H1 (cell line): ENCODE measurements around the gene FHDC1. TPM values are rescaled to one million over a fixed set of nuclear protein-coding genes. Genes with fewer than 3 reads are reported as not detected.
A peak's percentile ranks its signal among the peaks of the same experiment; 100 is the strongest.

Source experiments
- CTCF ChIA-PET: fragments of 300-600 bp; sonication (Branson Sonifier 250); formaldehyde crosslinking; loops from one replicate; lab custom pipeline; 2021; ENCODE audit not compliant: partially characterized antibody; lab: Charles Lee
- POLR2A ChIA-PET: fragments of 300-600 bp; sonication (Branson Sonifier 250); formaldehyde crosslinking; loops from one replicate; lab custom pipeline; 2021; ENCODE audit warnings: inconsistent platforms; ENCODE audit not compliant: partially characterized antibody; lab: Charles Lee
- DNase-seq, 2 experiments: peaks; one replicate each; pipeline versions ENCODE4 v3.0.0 to v3.0.0-alpha.2; 2010 to 2022; ENCODE audit warnings: low spot score in 2 of 2, low read depth in 1 of 2, mixed read lengths in 1 of 2
- FAIRE-seq: peaks from 2 replicates; lab custom pipeline; 2011; peaks lifted over from hg19 to GRCh38; lab: Jason Lieb, UNC
- H2AFZ ChIP-seq: 2 replicates; pipeline ENCODE4 v1.8.1; 2012; ENCODE audit warnings: low read length, inconsistent platforms
- H2AK5ac ChIP-seq: 2 replicates; pipeline ENCODE4 v1.6.1; 2013; ENCODE audit warnings: low read depth, low read length
- H2BK120ac ChIP-seq: replicated peaks from 2 replicates; pipeline ENCODE3; 2013; ENCODE audit warnings: low read depth, low read length, inconsistent platforms
- H2BK12ac ChIP-seq: 2 replicates; pipeline ENCODE4 v1.6.1; 2013; ENCODE audit warnings: low read depth, low read length
- H2BK15ac ChIP-seq: 2 replicates; pipeline ENCODE4 v1.6.1; 2013; ENCODE audit warnings: low read length
- H2BK20ac ChIP-seq: 2 replicates; pipeline ENCODE4 v1.6.1; 2013; ENCODE audit warnings: low read length
- H2BK5ac ChIP-seq: 2 replicates; pipeline ENCODE4 v1.6.1; 2013; ENCODE audit warnings: low read depth, low read length
- H3K14ac ChIP-seq: 2 replicates; pipeline ENCODE4 v1.6.1; 2013; ENCODE audit warnings: inconsistent platforms; ENCODE audit not compliant: insufficient read length
- H3K18ac ChIP-seq: 2 replicates; pipeline ENCODE4 v1.6.1; 2013; ENCODE audit warnings: low read length; ENCODE audit errors: extremely low read depth
- H3K23ac ChIP-seq: 2 replicates; pipeline ENCODE4 v1.6.1; 2013; ENCODE audit warnings: inconsistent platforms; ENCODE audit not compliant: insufficient read length
- H3K23me2 ChIP-seq: 2 replicates; pipeline ENCODE4 v1.6.1; 2013; ENCODE audit warnings: low read depth, low read length
- H3K27ac ChIP-seq: 2 replicates; pipeline ENCODE4 v1.6.1; 2011; ENCODE audit warnings: low read depth, low read length, inconsistent platforms
- H3K27me3 ChIP-seq, 4 experiments: replicated peaks in 1 of 4; 1 replicate in 1 of 4; 2 replicates in 3 of 4; pipeline versions ENCODE4 v1.6.1 to v1.8.1; 2011 to 2013; ENCODE audit warnings: low read length in 3 of 4, mild to moderate bottlenecking in 3 of 4, inconsistent platforms in 2 of 4, mixed read lengths in 2 of 4, moderate library complexity in 1 of 4; ENCODE audit not compliant: control insufficient read depth in 3 of 4, insufficient read depth in 3 of 4; ENCODE audit errors: extremely low read depth in 1 of 4
- H3K36me3 ChIP-seq, 4 experiments: 2 replicates each; pipeline versions ENCODE4 v1.6.1 to v1.8.1; 2011 to 2013; ENCODE audit warnings: mild to moderate bottlenecking in 4 of 4, low read length in 3 of 4, moderate library complexity in 2 of 4, control low read depth in 1 of 4, inconsistent platforms in 1 of 4; ENCODE audit not compliant: insufficient read depth in 4 of 4, control insufficient read depth in 2 of 4
- H3K4ac ChIP-seq: replicated peaks from 2 replicates; pipeline ENCODE3; 2013; ENCODE audit warnings: low read length, low read depth, mixed read lengths, inconsistent platforms; ENCODE audit not compliant: insufficient read length
- H3K4me1 ChIP-seq, 4 experiments: replicated peaks in 1 of 4; 1 replicate in 1 of 4; 2 replicates in 3 of 4; pipeline versions ENCODE4 v1.6.1 to v1.8.1; 2011 to 2013; ENCODE audit warnings: low read length in 3 of 4, inconsistent platforms in 2 of 4, mixed read lengths in 1 of 4; ENCODE audit not compliant: insufficient read depth in 4 of 4, control insufficient read depth in 3 of 4
- H3K4me2 ChIP-seq, 2 experiments: 2 replicates each; pipeline versions ENCODE4 v1.6.1 to v1.8.1; 2011 to 2013; ENCODE audit warnings: low read depth in 2 of 2, low read length in 2 of 2, control low read depth in 1 of 2, inconsistent platforms in 1 of 2, mild to moderate bottlenecking in 1 of 2; ENCODE audit not compliant: insufficient read depth in 1 of 2
- H3K4me3 ChIP-seq, 4 experiments: fragments of 200-600, 300-600 bp in 1 of 4; sonication (generic), shearing (Covaris generic), sonication (Bioruptor Twin) in 1 of 4; 2 replicates each; pipeline versions ENCODE4 v1.5.1 to v1.8.1; 2011 to 2016; ENCODE audit warnings: low read length in 4 of 4, low read depth in 3 of 4, control low read depth in 2 of 4, inconsistent platforms in 2 of 4, mild to moderate bottlenecking in 2 of 4, mixed read lengths in 1 of 4, moderate library complexity in 1 of 4; ENCODE audit not compliant: insufficient read depth in 2 of 4; ENCODE audit errors: extremely low read depth in 1 of 4
- H3K56ac ChIP-seq: replicated peaks from 2 replicates; pipeline ENCODE3; 2013; ENCODE audit warnings: low read depth, mild to moderate bottlenecking, mixed read lengths, low read length, inconsistent platforms; ENCODE audit not compliant: insufficient read length
- H3K79me1 ChIP-seq: 2 replicates; pipeline ENCODE4 v1.6.1; 2013; ENCODE audit warnings: low read depth, low read length, control low read depth
- H3K79me2 ChIP-seq, 2 experiments: 2 replicates each; pipeline versions ENCODE4 v1.6.1 to v1.8.1; 2012 to 2013; ENCODE audit warnings: low read length in 2 of 2, mild to moderate bottlenecking in 2 of 2, inconsistent platforms in 1 of 2; ENCODE audit not compliant: insufficient read depth in 2 of 2, control insufficient read depth in 1 of 2
- H3K9ac ChIP-seq, 4 experiments: replicated peaks in 1 of 4; 1 replicate in 1 of 4; 2 replicates in 3 of 4; pipeline versions ENCODE4 v1.6.1 to v1.8.1; 2011 to 2013; ENCODE audit warnings: low read depth in 3 of 4, low read length in 3 of 4, control low read depth in 2 of 4, mild to moderate bottlenecking in 2 of 4, moderate library complexity in 2 of 4, inconsistent platforms in 1 of 4; ENCODE audit errors: extremely low read depth in 1 of 4
- H3K9me3 ChIP-seq, 2 experiments: 2 replicates each; pipeline versions ENCODE4 v1.6.1 to v1.8.1; 2012 to 2013; ENCODE audit warnings: mild to moderate bottlenecking in 2 of 2, moderate library complexity in 2 of 2, control low read depth in 1 of 2, inconsistent platforms in 1 of 2, low read depth in 1 of 2, low read length in 1 of 2, mixed read lengths in 1 of 2; ENCODE audit not compliant: insufficient read depth in 2 of 2
- H4K20me1 ChIP-seq, 2 experiments: replicated peaks in 1 of 2; 2 replicates each; pipeline versions ENCODE3 to v1.8.1; 2011 to 2013; ENCODE audit warnings: inconsistent platforms in 2 of 2, low read length in 2 of 2, mild to moderate bottlenecking in 1 of 2; ENCODE audit not compliant: insufficient read depth in 2 of 2, control insufficient read depth in 1 of 2
- H4K5ac ChIP-seq: 2 replicates; pipeline ENCODE4 v1.6.1; 2013; ENCODE audit warnings: low read length, low read depth, mixed read lengths, inconsistent platforms; ENCODE audit not compliant: insufficient read length
- H4K8ac ChIP-seq: 2 replicates; pipeline ENCODE4 v1.8.0; 2013; ENCODE audit warnings: mild to moderate bottlenecking, moderate library complexity, low read length, inconsistent platforms; ENCODE audit not compliant: insufficient read depth; ENCODE audit errors: extremely low read depth
- H4K91ac ChIP-seq: replicated peaks from 2 replicates; pipeline ENCODE3; 2013; ENCODE audit warnings: low read length, mixed read lengths, inconsistent platforms; ENCODE audit not compliant: insufficient read length
- EZH2 ChIP-seq: fragments of 200-600 bp; sonication (generic); IDR thresholded peaks from 2 replicates; pipeline ENCODE4 v1.7.1; 2012; ENCODE audit warnings: low read depth, mild to moderate bottlenecking, moderate library complexity, low read length, inconsistent platforms; ENCODE audit not compliant: severe bottlenecking
- JUN ChIP-seq: IDR thresholded peaks from 2 replicates; pipeline ENCODE4 v1.6.1; 2011; ENCODE audit warnings: low read depth, mild to moderate bottlenecking, improper control_type of control experiment, low read length
- POLR2AphosphoS5 ChIP-seq: IDR thresholded peaks from 2 replicates; pipeline ENCODE4 v1.6.1; 2011; ENCODE audit warnings: low read depth, low read length
- POU5F1 ChIP-seq: IDR thresholded peaks from 2 replicates; pipeline ENCODE4 v1.6.1; 2011; ENCODE audit warnings: low read depth, mild to moderate bottlenecking, low read length, moderate library complexity
- RNF2 ChIP-seq: fragments of 200-900, 300-1000 bp; sonication (generic); IDR thresholded peaks from 2 replicates; pipeline ENCODE4 v1.7.1; 2016; ENCODE audit warnings: borderline replicate concordance, low read depth, mild to moderate bottlenecking, antibody characterized with exemption, low read length; ENCODE audit not compliant: poor library complexity, severe bottlenecking; ENCODE audit errors: missing control alignments
- SP1 ChIP-seq: IDR thresholded peaks from 2 replicates; pipeline ENCODE4 v1.6.1; 2011; ENCODE audit warnings: low read depth, low read length
- SP2 ChIP-seq: IDR thresholded peaks from 2 replicates; pipeline ENCODE4 v1.6.1; 2012; ENCODE audit warnings: mild to moderate bottlenecking, low read length, inconsistent platforms
- WGBS, 2 experiments: shearing (Covaris generic) in 1 of 2; methylation state at CpG; one replicate each; pipeline versions ENCODE4 v1.1.6 to v1.1.7; 2013 to 2015; ENCODE audit warnings: low lambda C conversion rate in 2 of 2, mixed read lengths in 2 of 2, inconsistent platforms in 1 of 2, low coverage in 1 of 2, missing lambda C conversion rate in 1 of 2; ENCODE audit not compliant: insufficient replicate concordance in 2 of 2, insufficient coverage in 1 of 2, insufficient read length in 1 of 2; ENCODE audit errors: extremely low coverage in 1 of 2, missing lambda C conversion rate in 1 of 2; 5-methylcytosine and 5-hydroxymethylcytosine counted together
- polyA plus RNA-seq, 7 experiments: library from polyadenylated mRNA; depleted of rRNA in 3 of 7; stranded (reverse) in 5 of 7; unstranded in 2 of 7; fragments of >200 nt in 5 of 7; fragments of 200-250 nt in 2 of 7; gene quantifications; 1 replicate in 5 of 7; 2 replicates in 1 of 7; 4 replicates in 1 of 7; pipeline versions ENCODE4 v1.2.1 to v1.2.3, GENCODE V29; 2011 to 2013; ENCODE audit warnings: missing spikeins in 2 of 7, mixed read lengths in 2 of 7
- total RNA-seq: library from RNA; stranded (reverse); fragmentation: NEBNext Ultra II Directional; extraction: Animal tissue kit (Norgen Biotek cat#: 25700); gene quantifications from 2 replicates; pipeline ENCODE4 v1.2.1, GENCODE V29; 2021

Gene FHDC1
- total and polyA plus RNA-seq, 2 of the 8 experiments (the other 6 are each of a cell fraction or from before 2014, with no cell fraction given), result 6.4 to 28.6 TPM

GRCh38 chr4:152999346-153000075 is 63.4 kb downstream of the FHDC1 start:
- no peak overlapping the region for H3K4me3 ChIP-seq
- 91% methylated on average over 12 of the region's 12 CpGs; no CpG with 5 or more reads in 1 of the 2 experiments for WGBS, 2 experiments
- no peak overlapping the region for H3K56ac ChIP-seq
- no peak overlapping the region for H4K8ac ChIP-seq
- H2BK12ac ChIP-seq, result no peak overlapping the region
- H3K27me3 ChIP-seq, result no peaks in the 10 kb centered on the region; a peak in 1 of 7 replicates
- H3K79me2 ChIP-seq, result no peaks in the 10 kb centered on the region
- H3K4me2 ChIP-seq, result no peak overlapping the region
- no peak overlapping the region for H3K23ac ChIP-seq
- FAIRE-seq, result no peak
- DNase-seq, result no peak
- H2BK120ac ChIP-seq, result no peak overlapping the region
- POLR2A ChIA-PET, result no interaction called here
- H3K18ac ChIP-seq, result no peak overlapping the region
- TF ChIP-seq RNF2 (no peak), SP1 (no peak), POU5F1 (no peak), JUN (no peak), POLR2AphosphoS5 (no peak), SP2 (no peak), EZH2 (no peak)
- TF ChIP-seq, all 59 proteins: peak for 0
- no peak overlapping the region for H3K4ac ChIP-seq
- H3K4me1 ChIP-seq, result peaks cover 0 to 13% (median 9%) of the 10 kb centered on the region in 4 experiments; a peak in 4 of 7 replicates
- H4K20me1 ChIP-seq, result no peaks in the 10 kb centered on the region
- H4K5ac ChIP-seq, result no peak overlapping the region
- no peaks in the 10 kb centered on the region for H3K9me3 ChIP-seq
- CTCF ChIA-PET, result interaction anchor here (0.9 to 1.9 kb wide), 4 partner anchors 11 to 127 kb away, joined by 3 to 6 read pairs (median 4); no protein-coding TSS in a partner anchor
- no peak overlapping the region for H4K91ac ChIP-seq
- H2AFZ ChIP-seq, result no peak overlapping the region
- H3K14ac ChIP-seq, result no peak overlapping the region
- no peak overlapping the region for H2BK5ac ChIP-seq
- H3K9ac ChIP-seq, result no peak overlapping the region
- no peaks in the 10 kb centered on the region for H3K79me1 ChIP-seq
- no peaks in the 10 kb centered on the region for H3K23me2 ChIP-seq
- no peak overlapping the region for H2AK5ac ChIP-seq
- H2BK20ac ChIP-seq, result peak overlapping the region; percentile 16; the same call in 1 of the 2 replicates
- H2BK15ac ChIP-seq, result no peak overlapping the region
- H3K36me3 ChIP-seq, result no peaks in the 10 kb centered on the region
- H3K27ac ChIP-seq, result no peak overlapping the region
